Measurements from ENCODE around the gene MGRN1. TPM values are rescaled to one million over a fixed set of nuclear protein-coding genes. Genes with fewer than 3 reads are reported as not detected.

Gene MGRN1
- total and polyA plus RNA-seq, 8 donors, result 17.2 to 43.8 (median 30.8) TPM

- Histone ChIP-seq H3K27ac (no peak overlapping the region), H3K36me3 (peaks cover 3 to 50% (median 9%) of the 10 kb centered on the region in 3 donors), H3K27me3 (no peaks in the 10 kb centered on the region), H3K4me3 (no peak overlapping the region), H3K4me1 (peaks cover 0 to 7% (median 0%) of the 10 kb centered on the region in 3 donors), H3K9me3 (no peaks in the 10 kb centered on the region)
- DNase-seq, result peak in 3 of 6 donors; percentile 16 to 67 (median 31)
- no peak for ATAC-seq
- no peak for FAIRE-seq
- no peak for TF ChIP-seq CTCF (IDR thresholded peaks at IDR 0.05)
- WGBS, 2 donors, result 68 to 69% methylated on average over 33 of the region's 33 CpGs
- intact Hi-C loops (cut with DNase I), result no loop called here
Observed at GRCh38 chr16:4696905-4697847, 72.5 kb downstream of the MGRN1 start.

GRCh38 chr16:4697848-4698291 is 73.2 kb downstream of the MGRN1 start:
- ATAC-seq (no peak), DNase-seq (peak in 2 of 6 donors; percentile 12 to 73), FAIRE-seq (no peak)
- no peak overlapping the region for H3K27ac ChIP-seq
- no peak overlapping the region for H3K4me3 ChIP-seq
- WGBS, 2 donors, result 87 to 91% methylated on average over 9 of the region's 9 CpGs
- H3K9me3 ChIP-seq, result no peaks in the 10 kb centered on the region
- H3K36me3 ChIP-seq, result peaks cover 3 to 50% (median 9%) of the 10 kb centered on the region in 3 donors
- intact Hi-C loops (cut with DNase I), result no loop called here
- H3K4me1 ChIP-seq, result peaks cover 0 to under 1% (median 0%) of the 10 kb centered on the region in 3 donors
- no peak for TF ChIP-seq CTCF (IDR thresholded peaks at IDR 0.05)
- no peaks in the 10 kb centered on the region for H3K27me3 ChIP-seq

- WGBS, 2 donors, result 95 to 96% methylated on average over 22 to 36 of the region's 36 CpGs
- no peaks in the 10 kb centered on the region for H3K4me1 ChIP-seq
- FAIRE-seq (no peak), DNase-seq (peak in 2 of 6 donors; percentile 15 to 75), ATAC-seq (no peak)
- H3K4me3 ChIP-seq, result no peak overlapping the region
- H3K36me3 ChIP-seq, result peaks cover 3 to 50% (median 9%) of the 10 kb centered on the region in 3 donors
- no peak overlapping the region for H3K27ac ChIP-seq
- no peak for TF ChIP-seq CTCF (IDR thresholded peaks at IDR 0.05)
- no peaks in the 10 kb centered on the region for H3K27me3 ChIP-seq
- no peaks in the 10 kb centered on the region for H3K9me3 ChIP-seq
- intact Hi-C loops (cut with DNase I), result no loop called here
Observed at GRCh38 chr16:4698321-4699045, 73.9 kb downstream of the MGRN1 start.

GRCh38 chr16:4699046-4699556 is 74.5 kb downstream of the MGRN1 start:
- 91 to 95% methylated on average over 19 of the region's 19 CpGs for WGBS, 2 donors
- intact Hi-C loops (cut with DNase I), result no loop called here
- FAIRE-seq (no peak), ATAC-seq (no peak), DNase-seq (peak in 1 of 6 donors; percentile 27)
- Histone ChIP-seq H3K4me3 (no peak overlapping the region), H3K4me1 (no peaks in the 10 kb centered on the region), H3K27ac (no peak overlapping the region), H3K9me3 (no peaks in the 10 kb centered on the region), H3K27me3 (no peaks in the 10 kb centered on the region), H3K36me3 (peaks cover 3 to 53% (median 9%) of the 10 kb centered on the region in 3 donors)
- TF ChIP-seq CTCF (IDR thresholded peaks at IDR 0.05), result no peak

All from pancreas (tissue), 10 donors.